Right cardiac atrium (tissue), 5 donors: Measurements from ENCODE around the gene TRAM2. TPM values are rescaled to one million over a fixed set of nuclear protein-coding genes. Genes with fewer than 3 reads are reported as not detected.

Source experiments
- ATAC-seq, 2 donors: fragments of 200-7000 bp; cut with Tn5 transposase; one replicate each; pipeline versions ENCODE4 v1.8.0 to v1.9.1; 2020; ENCODE audit warnings: moderate library complexity in 2 of 2, mild to moderate bottlenecking in 1 of 2
- DNase-seq, 3 donors: peaks; one replicate each; pipeline ENCODE4 v3.0.0-alpha.2; 2020
- H3K27ac ChIP-seq: one replicate; pipeline ENCODE4 v1.5.1; 2013; ENCODE audit warnings: mild to moderate bottlenecking, low read length, control low read depth, moderate library complexity
- H3K27me3 ChIP-seq: one replicate; pipeline ENCODE4 v1.6.1; 2013; ENCODE audit not compliant: control insufficient read depth, insufficient read depth
- H3K4me1 ChIP-seq: one replicate; pipeline ENCODE4 v1.6.1; 2013; ENCODE audit warnings: low read length; ENCODE audit not compliant: control insufficient read depth, insufficient read depth
- H3K4me3 ChIP-seq: one replicate; pipeline ENCODE4 v1.5.1; 2013; ENCODE audit warnings: low read length, control low read depth
- H3K9me3 ChIP-seq: one replicate; pipeline ENCODE4 v1.6.1; 2013; ENCODE audit warnings: low read length; ENCODE audit not compliant: control insufficient read depth
- WGBS: extraction: QIAGEN DNeasy Blood & Tissue Kit; methylation state at CpG from one replicate; pipeline ENCODE4 v1.1.7; 2013; 5-methylcytosine and 5-hydroxymethylcytosine counted together
- intact Hi-C, 4 donors: fragments of 100-400 bp; cut with DNase I; formaldehyde crosslinking; loops; one replicate each; pipeline versions ENCODE4 v1.11.0 to v1.14.0; 2022 to 2023
- polyA plus RNA-seq: library from polyadenylated mRNA; stranded (reverse); fragments of 200-250 nt; gene quantifications from one replicate; pipeline ENCODE4 v1.2.3, GENCODE V29; 2013
- total RNA-seq, 4 donors: library from RNA; stranded (reverse); fragmentation: NEBNext Ultra II Directional; extraction: Animal tissue kit (Norgen Biotek cat#: 25700); gene quantifications; one replicate each; pipeline ENCODE4 v1.2.1, GENCODE V29; 2021
- donor health status: healthy with polysubstance abuse.
- donor health status: DM: no; HTN: yes; CAD: no.
- donor health status: DM: no; HTN: no; CAD: no.
- donor health status: DM: no; HTN: yes; CAD: no; lungs with severe emphysema.
- donor health status: DM: yes; HTN: yes; CAD: no.

TRAM2 gene
- total and polyA plus RNA-seq, 5 donors: 7.1 to 18.2 (median 14.6) TPM

DNA sequence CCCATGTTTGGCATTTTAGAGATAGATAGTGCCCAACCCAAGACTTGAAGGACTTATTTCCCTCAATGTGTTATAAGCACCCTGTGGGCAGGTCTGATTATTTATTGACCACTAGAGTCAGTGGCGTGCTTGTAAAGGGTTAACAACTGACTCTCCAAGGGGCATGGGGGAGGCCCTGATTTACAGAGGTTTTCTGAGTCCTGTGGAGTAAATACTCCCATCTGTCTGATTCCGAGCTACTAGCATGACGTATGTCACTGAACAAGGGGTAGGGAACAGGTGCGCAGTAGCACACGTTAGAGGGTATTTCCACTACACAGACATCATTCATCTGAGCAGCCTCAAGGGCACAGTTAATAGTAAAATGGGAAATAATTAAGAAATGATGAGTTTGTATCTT is 17.4 kb upstream of the TRAM2 start:
- Histone ChIP-seq H3K27ac (no peak overlapping the region), H3K9me3 (no peaks in the 10 kb centered on the region), H3K27me3 (no peaks in the 10 kb centered on the region), H3K4me3 (no peak overlapping the region), H3K4me1 (peaks cover 13% of the 10 kb centered on the region)
- intact Hi-C loops: loop anchor here in 3 of 4 donors (5.0 to 10.0 kb wide), 3 partner anchors 51 to 71 kb away; no protein-coding TSS in a partner anchor
- ATAC-seq (no peak), DNase-seq (no peak)
- WGBS: 84% methylated on average over 5 of the region's 5 CpGs

DNA sequence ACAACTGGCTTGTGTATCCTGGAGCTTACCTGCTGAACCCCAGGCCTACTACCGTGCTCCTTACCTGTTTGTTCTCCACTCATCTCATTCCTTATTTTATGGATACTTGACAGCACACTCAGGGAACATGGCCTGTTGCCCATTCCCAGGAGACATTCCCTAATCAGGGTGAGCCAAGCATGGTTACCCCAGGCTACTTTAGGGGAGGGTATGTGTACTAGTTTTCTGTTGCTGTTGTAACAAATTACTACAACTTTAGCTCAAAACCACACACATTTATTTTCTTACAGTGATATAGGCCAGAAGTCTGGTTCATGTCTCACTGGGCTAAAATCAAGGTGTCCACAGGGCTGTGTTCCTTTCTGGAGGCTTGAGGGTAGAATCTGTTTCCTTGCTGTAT is 15.0 kb upstream of the TRAM2 start:
- H3K4me3 ChIP-seq: no peak overlapping the region
- no peak for ATAC-seq
- whole genome bisulfite sequencing: 88% methylated on average over 1 of the region's 1 CpG
- H3K4me1 ChIP-seq: peaks cover 10% of the 10 kb centered on the region
- intact Hi-C loops: loop anchor here in 3 of 4 donors (5.0 to 10.0 kb wide), 3 partner anchors 53 to 73 kb away; no protein-coding TSS in a partner anchor
- H3K27ac ChIP-seq: no peak overlapping the region
- no peaks in the 10 kb centered on the region for H3K9me3 ChIP-seq
- H3K27me3 ChIP-seq: no peaks in the 10 kb centered on the region
- DNase-seq: no peak

DNA sequence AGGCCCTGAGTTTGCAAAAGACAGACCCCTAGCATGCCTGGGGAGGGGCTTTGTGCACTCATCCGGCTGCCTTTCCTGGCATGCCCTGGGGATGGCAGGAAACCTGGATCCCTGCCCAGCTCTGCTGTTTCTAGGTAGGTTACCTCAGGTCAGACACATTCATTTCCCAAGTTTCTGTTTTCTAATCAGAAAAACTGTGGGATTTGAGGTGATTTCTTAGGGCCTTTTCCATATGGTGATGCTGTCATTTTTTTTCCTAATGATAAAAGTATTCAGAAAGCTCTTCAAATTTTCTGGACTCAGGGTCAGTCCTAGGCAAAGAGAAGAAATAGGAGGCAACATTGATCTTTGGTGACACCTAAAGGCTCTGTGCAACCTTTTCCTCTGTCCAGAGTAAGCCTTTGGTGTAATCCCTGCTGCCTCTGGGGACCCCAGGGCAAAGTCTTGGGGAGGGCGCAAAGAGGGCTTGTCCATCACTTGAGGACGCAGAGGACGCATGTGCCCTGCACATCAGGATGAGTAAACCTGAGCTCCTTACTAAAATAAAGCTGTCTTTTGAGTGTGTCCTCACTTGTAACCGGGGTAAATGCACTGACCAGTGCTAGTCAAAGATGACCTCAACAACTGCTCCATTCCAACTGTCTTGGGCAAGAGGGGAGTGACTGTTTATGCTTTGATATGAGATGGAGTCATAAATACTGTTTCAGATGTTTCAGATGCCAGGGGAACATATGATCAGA is 13.5 kb upstream of the TRAM2 start:
- Histone ChIP-seq H3K4me3 (no peak overlapping the region), H3K4me1 (peaks cover 6% of the 10 kb centered on the region), H3K27ac (no peak overlapping the region), H3K27me3 (no peaks in the 10 kb centered on the region), H3K9me3 (no peaks in the 10 kb centered on the region)
- intact Hi-C loops: loop anchor here in 3 of 4 donors (5.0 to 10.0 kb wide), 3 partner anchors 54 to 74 kb away; no protein-coding TSS in a partner anchor
- 76% methylated on average over 5 of the region's 5 CpGs for WGBS
- peak in 2 of 3 donors; percentile 70 to 75 for DNase-seq
- ATAC-seq: peak in 1 of 2 donors; percentile 49

- intact Hi-C loops: no loop called here
- Histone ChIP-seq H3K27ac (no peak overlapping the region), H3K4me1 (peaks cover 3% of the 10 kb centered on the region), H3K9me3 (no peaks in the 10 kb centered on the region), H3K27me3 (no peaks in the 10 kb centered on the region), H3K4me3 (no peak overlapping the region)
- DNase-seq: no peak
- ATAC-seq: no peak
- 41% methylated on average over 1 of the region's 1 CpG for WGBS
Observed at GRCh38 chr6:52588710-52589091, 11.8 kb upstream of the TRAM2 start.

GRCh38 chr6:52588087-52588709 is 11.3 kb upstream of the TRAM2 start:
- Histone ChIP-seq H3K4me3 (no peak overlapping the region), H3K9me3 (no peaks in the 10 kb centered on the region), H3K27me3 (no peaks in the 10 kb centered on the region), H3K4me1 (peaks cover 3% of the 10 kb centered on the region), H3K27ac (no peak overlapping the region)
- ATAC-seq (no peak), DNase-seq (no peak)
- 55% methylated on average over 8 of the region's 8 CpGs for WGBS
- intact Hi-C loops: no loop called here

DNA sequence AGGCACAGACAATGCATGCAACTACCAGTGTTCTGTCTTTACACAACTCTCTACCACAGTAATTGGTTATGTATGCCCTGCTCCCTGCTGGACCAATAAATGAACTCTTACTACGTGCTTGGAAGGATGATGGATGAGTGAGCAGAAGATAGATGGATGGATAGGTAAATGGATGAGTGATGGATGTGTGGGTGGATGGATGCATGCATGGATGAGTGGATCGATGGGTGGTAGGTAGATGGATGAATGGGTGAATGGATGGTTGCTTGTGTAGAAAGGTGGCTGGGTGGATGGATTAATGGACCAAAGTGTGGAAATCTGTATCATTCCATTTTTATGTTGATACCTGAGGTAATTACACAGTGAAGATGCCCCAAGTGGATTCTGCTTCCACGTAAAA is 10.1 kb upstream of the TRAM2 start:
- 93% methylated on average over 3 of the region's 3 CpGs for WGBS
- Histone ChIP-seq H3K4me1 (peaks cover 3% of the 10 kb centered on the region), H3K4me3 (no peak overlapping the region), H3K27ac (no peak overlapping the region), H3K27me3 (no peaks in the 10 kb centered on the region), H3K9me3 (no peaks in the 10 kb centered on the region)
- intact Hi-C loops: no loop called here
- ATAC-seq (no peak), DNase-seq (no peak)

DNA sequence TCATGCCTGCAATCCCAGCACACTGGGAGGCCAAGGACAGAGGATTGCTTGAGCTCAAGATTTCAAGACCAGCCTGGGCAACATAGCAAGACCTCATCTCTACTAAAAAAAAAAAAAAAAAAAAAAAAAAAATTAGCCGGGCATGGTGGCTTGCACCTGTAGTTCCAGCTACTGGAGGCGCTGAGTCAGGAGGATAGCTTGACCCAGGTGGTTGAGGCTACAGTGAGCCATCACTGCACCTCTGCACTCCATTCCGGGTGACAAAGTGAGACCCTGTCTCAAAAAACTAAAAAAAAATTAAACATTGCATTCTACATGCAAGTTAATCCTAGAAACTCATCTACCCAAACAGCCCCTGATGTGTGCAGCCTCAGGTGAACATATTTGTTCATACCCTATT is 7.3 kb upstream of the TRAM2 start:
- Histone ChIP-seq H3K27ac (no peak overlapping the region), H3K4me1 (no peaks in the 10 kb centered on the region), H3K4me3 (no peak overlapping the region), H3K9me3 (no peaks in the 10 kb centered on the region), H3K27me3 (no peaks in the 10 kb centered on the region)
- intact Hi-C loops: loop anchor here in 1 of 4 donors (5.0 kb wide), 1 partner anchor 167 kb away; no protein-coding TSS in a partner anchor
- no peak for DNase-seq
- WGBS: 95% methylated on average over 3 of the region's 3 CpGs
- ATAC-seq: no peak

DNA sequence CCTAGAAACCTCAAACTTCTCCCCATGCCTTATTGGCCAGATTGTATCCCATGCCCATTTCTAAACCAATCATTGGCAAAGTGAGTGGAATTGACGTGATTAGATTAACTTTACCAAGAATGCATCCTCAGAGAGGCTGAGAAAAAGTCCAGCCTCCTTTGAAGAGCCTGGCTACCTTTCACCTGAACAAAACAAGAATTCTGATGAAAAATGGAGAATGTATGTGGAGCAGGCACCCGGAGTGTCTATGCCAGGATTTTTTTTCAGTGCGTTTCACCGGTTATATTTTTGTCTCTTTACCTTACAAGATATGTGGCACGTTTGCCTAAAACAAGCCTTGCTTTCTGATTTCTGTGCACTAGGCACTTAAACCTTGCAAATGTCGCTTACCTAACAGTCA is 6.1 kb upstream of the TRAM2 start:
- DNase-seq (no peak), ATAC-seq (no peak)
- no peaks in the 10 kb centered on the region for H3K9me3 ChIP-seq

GRCh38 chr6:52582446-52582845 is 5.6 kb upstream of the TRAM2 start:
- no peak for DNase-seq
- Histone ChIP-seq H3K4me1 (no peaks in the 10 kb centered on the region), H3K27me3 (no peaks in the 10 kb centered on the region), H3K27ac (no peak overlapping the region), H3K9me3 (no peaks in the 10 kb centered on the region), H3K4me3 (no peak overlapping the region)
- intact Hi-C loops: loop anchor here in 1 of 4 donors (5.0 kb wide), 1 partner anchor 165 kb away; no protein-coding TSS in a partner anchor
- 90% methylated on average over 3 of the region's 3 CpGs for WGBS
- ATAC-seq: no peak

More for the DNA sequence above, 6.1 kb upstream of the TRAM2 start:
- Histone ChIP-seq H3K4me3 (no peak overlapping the region), H3K27ac (no peak overlapping the region), H3K4me1 (no peaks in the 10 kb centered on the region), H3K27me3 (no peaks in the 10 kb centered on the region)
- WGBS: 94% methylated on average over 6 of the region's 6 CpGs
- intact Hi-C loops: loop anchor here in 1 of 4 donors (5.0 kb wide), 1 partner anchor 166 kb away; no protein-coding TSS in a partner anchor

DNA sequence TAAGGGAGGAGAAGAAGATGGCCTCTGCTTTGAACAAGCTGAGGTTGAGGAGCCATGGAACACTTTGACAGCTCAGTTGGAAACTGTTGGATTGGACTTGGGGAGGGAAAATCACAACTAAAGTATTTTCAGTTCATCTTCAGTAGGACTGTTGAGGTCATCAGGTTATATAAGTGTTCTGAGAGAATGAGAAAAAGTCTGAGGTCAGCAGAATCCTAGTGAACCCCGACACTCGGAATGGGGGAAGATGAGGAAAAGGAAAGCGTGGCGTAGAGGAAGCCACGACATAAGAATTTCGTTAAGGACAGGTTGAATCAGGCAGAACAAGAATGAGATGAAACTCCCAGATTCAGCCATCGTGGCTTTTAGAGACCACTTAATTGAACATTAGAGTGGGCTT is 4.0 kb upstream of the TRAM2 start:
- 91% methylated on average over 7 of the region's 7 CpGs for WGBS
- Histone ChIP-seq H3K27me3 (no peaks in the 10 kb centered on the region), H3K4me3 (no peak overlapping the region), H3K4me1 (no peaks in the 10 kb centered on the region), H3K27ac (no peak overlapping the region), H3K9me3 (no peaks in the 10 kb centered on the region)
- DNase-seq: no peak
- no peak for ATAC-seq
- intact Hi-C loops: loop anchor here in 1 of 4 donors (5.0 kb wide), 1 partner anchor 164 kb away; no protein-coding TSS in a partner anchor

GRCh38 chr6:52579006-52579660 is 2.3 kb upstream of the TRAM2 start:
- H3K9me3 ChIP-seq: no peaks in the 10 kb centered on the region
- ATAC-seq (no peak), DNase-seq (no peak)
- no peak overlapping the region for H3K27ac ChIP-seq
- intact Hi-C loops: loop anchor here in 3 of 4 donors (5.0 to 10.0 kb wide), 3 partner anchors 74 to 154 kb away; partner anchors contain the start of gene EFHC1 (in 1 of the 3)
- WGBS: 95% methylated on average over 6 of the region's 6 CpGs
- peaks cover 12% of the 10 kb centered on the region for H3K4me1 ChIP-seq
- H3K27me3 ChIP-seq: no peaks in the 10 kb centered on the region
- no peak overlapping the region for H3K4me3 ChIP-seq
